HS-5 (cell line): ENCODE results near the gene ZNF160.
"Not testable (repeated sequence)": the region's sequence is repeated elsewhere in the genome, so short reads cannot be mapped to it uniquely, and the experiment has no call there.

ENCODE experiments used
- DNase-seq: peaks from one replicate; pipeline ENCODE4 v3.0.0-alpha.2; 2012; ENCODE audit warnings: low read depth

ZNF160 gene

DNA sequence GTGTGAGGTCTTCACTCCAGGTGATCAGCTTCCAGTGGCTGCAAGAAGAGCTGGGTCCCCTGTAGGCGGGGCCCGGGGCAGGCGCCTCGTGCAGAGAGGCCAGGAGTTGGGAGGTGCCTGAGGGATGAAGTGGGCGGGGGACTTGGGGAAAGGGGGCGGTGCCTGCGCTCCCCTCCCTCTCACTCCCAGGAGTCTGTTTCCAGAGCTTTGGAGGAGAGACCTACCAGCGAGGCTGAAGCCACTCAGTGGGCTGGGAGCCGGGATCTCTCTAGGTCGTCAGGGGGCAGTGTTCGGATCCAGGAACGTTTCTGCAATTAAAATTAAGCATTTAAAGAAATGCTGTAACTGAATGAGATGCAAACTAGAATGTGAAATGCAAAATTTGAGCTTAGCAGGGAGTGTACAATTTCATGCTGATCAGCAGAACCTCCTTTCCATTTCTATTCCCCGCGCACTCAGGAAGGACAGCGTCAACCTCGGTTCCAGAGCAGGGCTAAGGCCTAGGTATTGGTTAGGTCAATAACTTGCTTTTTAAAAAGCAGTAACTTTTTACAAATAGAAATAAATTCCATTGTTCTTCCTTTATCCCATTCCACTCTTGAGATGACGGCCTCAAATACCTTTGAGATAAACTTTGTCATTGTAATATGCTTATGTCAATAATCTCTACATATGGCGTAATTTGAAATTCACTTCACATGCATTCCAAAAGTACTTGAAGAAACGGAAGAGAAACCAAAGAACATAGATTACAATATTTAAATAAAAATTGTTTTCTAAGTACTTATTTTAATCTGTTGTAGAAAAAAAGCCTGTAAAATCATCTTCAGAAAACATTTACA, 11.6 kb downstream of the ZNF160 start:
- DNase-seq: no peak

DNA sequence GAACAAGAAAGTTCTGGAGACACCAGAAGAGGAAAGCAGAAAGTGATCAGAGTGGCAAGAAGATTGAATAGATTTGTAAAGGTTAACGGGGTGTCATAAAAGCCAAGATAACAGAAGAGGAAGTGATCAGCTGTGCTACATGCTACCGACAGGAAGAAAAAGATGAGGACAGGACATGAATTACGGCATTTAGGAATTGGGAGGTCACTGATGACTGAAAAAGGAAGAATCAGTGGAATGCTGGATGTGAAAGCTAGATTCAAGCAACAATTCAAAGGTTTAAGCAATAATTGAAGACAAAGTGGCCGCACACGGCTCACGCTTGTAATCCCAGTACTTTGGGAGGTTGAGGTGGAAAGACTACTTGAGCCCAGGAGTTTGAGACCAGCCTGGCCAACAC, 15.1 kb downstream of the ZNF160 start:
- no peak for DNase-seq

DNA sequence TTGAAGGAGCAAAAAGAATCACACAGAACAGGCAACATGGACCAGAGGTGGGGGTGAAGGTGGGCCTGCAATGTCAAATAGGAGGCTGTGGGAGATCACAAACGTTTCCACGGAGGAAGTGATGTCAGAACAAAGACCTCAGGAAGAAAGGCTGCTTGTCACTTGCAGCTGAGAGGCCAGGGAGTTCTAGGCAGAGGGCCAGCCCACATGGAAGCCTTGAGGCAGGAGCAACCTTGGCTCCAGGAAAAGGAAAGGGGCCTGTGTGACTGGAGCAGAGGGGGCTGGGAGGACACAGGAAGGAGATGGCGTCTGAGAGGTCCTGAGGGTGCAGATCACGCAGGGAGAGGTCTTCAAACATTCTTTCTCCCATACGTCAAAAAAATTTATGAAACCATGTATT, 16.3 kb downstream of the ZNF160 start:
- no peak for DNase-seq

DNA sequence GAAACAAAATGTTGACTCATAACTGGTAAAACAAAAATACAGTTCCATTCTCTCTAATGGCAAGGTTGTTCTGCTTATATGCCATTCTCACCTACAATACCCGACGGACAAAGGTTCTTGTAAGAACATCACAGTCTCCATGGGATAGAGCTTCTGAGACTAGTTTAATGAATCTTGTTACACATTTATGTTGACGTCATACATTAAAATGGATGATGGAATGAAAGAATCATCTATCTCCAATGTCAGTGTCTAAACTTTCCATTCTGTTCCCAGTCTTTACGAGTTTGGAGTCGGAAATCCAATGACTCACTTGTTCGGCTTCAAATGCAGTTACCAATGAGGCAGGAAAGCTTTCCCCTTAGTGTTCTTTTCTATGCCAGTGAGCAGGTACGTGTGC, 17.7 kb downstream of the ZNF160 start:
- no peak for DNase-seq

DNA sequence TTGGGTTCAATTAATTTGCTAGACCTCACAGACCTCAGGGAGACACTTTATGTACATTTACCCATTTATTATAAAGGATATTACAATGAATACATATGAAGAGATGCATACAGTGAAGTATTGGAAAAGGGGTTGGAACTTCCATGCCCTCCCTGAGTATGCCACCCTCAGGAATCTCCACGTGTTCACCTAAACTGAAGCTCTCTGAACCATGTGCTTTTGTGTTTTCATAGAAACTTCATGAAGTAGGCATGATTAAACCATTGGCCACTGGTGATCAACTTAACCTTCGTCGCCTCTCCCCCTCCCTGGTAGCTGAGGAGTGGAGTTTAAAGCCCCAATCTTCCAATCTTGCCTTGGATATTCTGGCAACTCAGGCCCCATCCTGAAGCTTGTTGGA, 20.3 kb downstream of the ZNF160 start:
- DNase-seq: no peak

DNA sequence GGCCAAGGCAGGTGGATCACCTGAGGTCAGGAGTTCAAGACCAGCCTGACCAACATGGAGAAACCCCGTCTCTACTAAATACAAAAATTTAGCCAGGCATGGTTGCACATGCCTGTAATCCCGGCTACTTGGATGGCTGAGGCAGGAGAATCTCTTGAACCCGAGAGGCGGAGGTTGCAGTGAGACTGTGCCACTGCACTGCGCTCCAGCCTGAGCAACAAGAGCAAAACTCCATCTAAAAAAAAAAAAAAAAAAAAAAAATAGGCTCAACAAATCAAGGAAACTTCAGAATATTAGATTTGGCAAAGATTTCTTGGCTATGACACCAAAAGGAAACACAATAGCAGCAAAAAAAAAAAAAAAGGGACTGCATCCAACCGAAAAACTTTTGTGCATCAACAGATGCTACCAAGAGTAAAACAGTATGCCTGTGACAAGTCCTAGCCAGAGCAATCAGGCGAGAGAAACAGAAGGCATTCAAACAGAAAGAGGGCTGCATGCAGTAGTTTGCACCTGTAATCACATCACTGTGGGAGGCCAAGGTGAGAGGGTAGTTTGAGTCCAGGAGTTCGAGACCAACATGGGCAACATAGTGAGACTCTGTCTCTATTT, 23.8 kb downstream of the ZNF160 start:
- DNase-seq: no peak

DNA sequence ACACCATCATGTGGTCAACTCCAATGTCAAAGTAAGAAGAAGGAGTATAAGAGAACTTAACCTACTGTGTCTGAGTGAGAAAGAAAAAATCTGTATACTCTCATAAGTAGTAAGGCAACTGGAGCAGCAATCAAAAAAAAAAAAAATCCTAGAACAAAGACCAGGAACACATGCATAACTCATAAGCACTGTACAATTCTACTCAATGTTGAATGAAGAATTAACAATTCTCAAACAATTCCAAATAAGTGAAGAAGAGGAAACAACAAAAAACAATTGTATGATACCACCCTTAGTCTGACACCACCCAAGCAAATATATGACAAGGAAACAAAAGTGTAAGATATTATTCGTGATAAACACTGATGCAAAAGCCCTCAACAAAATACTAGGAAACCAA, 24.6 kb downstream of the ZNF160 start:
- no peak for DNase-seq

GRCh38 chr19:53076984-53077383, 26.2 kb downstream of the ZNF160 start:
- no peak for DNase-seq

DNA sequence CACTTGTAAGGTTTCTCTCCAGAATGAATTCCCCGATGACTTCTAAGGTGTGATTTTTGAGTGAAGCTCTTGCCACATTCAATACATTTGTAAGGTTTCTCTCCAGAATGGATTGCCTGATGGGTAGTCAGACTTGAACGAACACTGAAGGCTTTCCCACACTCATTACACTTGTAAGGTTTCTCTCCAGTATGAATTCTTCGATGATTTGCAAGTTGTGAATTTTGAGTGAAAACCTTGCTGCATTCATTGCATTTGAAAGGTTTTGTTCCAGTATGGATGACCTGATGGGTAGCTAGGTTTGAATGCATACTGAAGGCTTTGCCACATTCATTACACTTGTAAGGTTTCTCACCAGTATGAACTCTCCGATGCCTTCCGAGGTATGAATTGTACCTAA, 34.4 kb downstream of the ZNF160 start:
- DNase-seq: no peak

- no peak for DNase-seq
Measured at GRCh38 chr19:53068199-53068598, 35.0 kb downstream of the ZNF160 start.

DNA sequence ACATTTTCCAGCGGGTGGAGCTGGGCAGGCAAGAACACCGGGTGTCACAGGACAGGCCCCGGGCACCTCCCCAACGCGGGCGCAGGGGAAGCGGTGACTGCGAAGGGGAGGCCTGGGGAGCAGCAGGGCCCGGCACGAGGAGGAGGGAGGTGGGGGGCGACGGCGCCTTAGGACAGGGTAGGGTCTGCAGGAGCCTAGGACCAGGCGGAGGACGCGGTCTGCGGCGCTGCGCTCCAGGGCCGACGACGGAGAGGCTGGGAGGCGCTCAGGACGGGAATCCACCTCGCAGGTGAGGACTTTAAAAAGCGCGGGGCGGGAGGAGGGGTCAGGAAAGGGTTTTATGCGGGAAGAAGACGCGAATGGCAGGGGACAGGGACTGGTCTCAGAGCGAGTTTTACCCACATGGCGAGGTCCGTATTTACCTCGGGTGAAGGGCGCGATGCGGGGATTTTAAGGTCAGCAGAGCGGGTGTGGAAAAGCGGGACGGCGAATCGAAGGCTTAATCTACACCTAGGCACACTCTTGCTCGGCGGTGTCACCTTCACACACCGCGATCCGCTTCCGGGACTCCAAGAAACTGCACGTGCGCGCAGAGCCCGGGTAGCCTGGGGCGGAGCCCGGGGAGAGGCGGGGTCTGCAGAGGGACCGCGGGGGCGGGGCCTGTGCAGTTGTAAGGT, 45.2 kb downstream of the ZNF160 start:
- no peak for DNase-seq

- no peak for DNase-seq
Measured at GRCh38 chr19:53055117-53055516, 48.1 kb downstream of the ZNF160 start.

- no peak for DNase-seq
Measured at GRCh38 chr19:53047379-53047778, 55.8 kb downstream of the ZNF160 start.

- DNase-seq: no peak
Measured at GRCh38 chr19:53045536-53045935, 57.7 kb downstream of the ZNF160 start.

GRCh38 chr19:53041366-53041765, 61.9 kb downstream of the ZNF160 start:
- no peak for DNase-seq

- DNase-seq: no peak
Measured at GRCh38 chr19:53037101-53038097, 65.8 kb downstream of the ZNF160 start.

GRCh38 chr19:53034948-53035675, 68.1 kb downstream of the ZNF160 start:
- DNase-seq: no peak

- DNase-seq: no peak
Measured at GRCh38 chr19:53034054-53034453, 69.2 kb downstream of the ZNF160 start.

- not testable (repeated sequence) for DNase-seq
Measured at GRCh38 chr19:53028306-53028705, 74.9 kb downstream of the ZNF160 start.

DNA sequence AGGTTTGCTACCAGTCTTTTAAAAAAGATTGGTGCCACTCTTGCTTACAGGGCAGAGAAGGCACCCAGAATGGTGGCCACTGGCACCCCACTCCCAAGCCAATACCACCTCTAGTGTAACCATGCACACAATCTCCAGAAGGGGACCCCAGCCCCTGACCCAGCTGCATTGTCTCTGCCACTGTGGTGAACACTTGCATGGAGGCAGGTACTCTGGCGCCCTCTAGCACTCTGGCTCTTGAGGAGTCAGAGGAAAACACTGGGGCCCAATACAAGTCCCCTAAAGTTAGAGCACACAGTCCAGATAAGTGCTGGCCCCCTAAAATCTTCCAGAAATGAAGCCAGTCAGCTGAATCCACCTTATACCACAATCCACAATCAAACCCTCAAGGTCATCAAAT, 83.5 kb downstream of the ZNF160 start:
- no peak for DNase-seq
